ENCODE results near the gene APBA1.

The APBA1 gene

GRCh38 chr9:69671879-69672595, at the start of gene APBA1:
APBA1 (minus strand) TSS chr9:69672371.
- no peak for DNase-seq

GRCh38 chr9:69719983-69720382, 47.8 kb upstream of the APBA1 start:
- DNase-seq, result no peak

- DNase-seq, result no peak
These were observed 47.2 kb upstream of the APBA1 start for GRCh38 chr9:69719367-69719766.

GRCh38 chr9:69718218-69718617, 46.0 kb upstream of the APBA1 start:
- no peak for DNase-seq

- no peak for DNase-seq
These were observed 43.7 kb upstream of the APBA1 start for GRCh38 chr9:69715825-69716224.

- no peak for DNase-seq
These were observed 42.9 kb upstream of the APBA1 start for GRCh38 chr9:69715096-69715495.

- no peak for DNase-seq
These were observed 25.3 kb upstream of the APBA1 start for GRCh38 chr9:69697475-69697874.

GRCh38 chr9:69696802-69697201, 24.6 kb upstream of the APBA1 start:
- DNase-seq, result no peak

- DNase-seq, result no peak
These were observed 17.9 kb upstream of the APBA1 start for GRCh38 chr9:69689991-69690538.

GRCh38 chr9:69683927-69684326, 11.8 kb upstream of the APBA1 start:
- DNase-seq, result no peak

- no peak for DNase-seq
These were observed 6.8 kb upstream of the APBA1 start for GRCh38 chr9:69678843-69679538.

GRCh38 chr9:69677931-69678330, 5.8 kb upstream of the APBA1 start:
- no peak for DNase-seq

- DNase-seq, result no peak
These were observed 3.4 kb upstream of the APBA1 start for GRCh38 chr9:69675563-69675962.

- no peak for DNase-seq
These were observed 2.7 kb upstream of the APBA1 start for GRCh38 chr9:69674716-69675438.

GRCh38 chr9:69674112-69674685, 2.0 kb upstream of the APBA1 start:
- no peak for DNase-seq

- no peak for DNase-seq
These were observed 1.1 kb upstream of the APBA1 start for GRCh38 chr9:69673311-69673640.

- peak; percentile 79 for DNase-seq
These were observed 582 bp upstream of the APBA1 start for GRCh38 chr9:69672596-69673310.

GRCh38 chr9:69671311-69671878, 776 bp downstream of the APBA1 start:
- DNase-seq, result no peak

GRCh38 chr9:69667306-69667705, 4.9 kb downstream of the APBA1 start:
- no peak for DNase-seq

GRCh38 chr9:69660304-69660703, 11.9 kb downstream of the APBA1 start:
- no peak for DNase-seq

GRCh38 chr9:69658987-69659675, 13.0 kb downstream of the APBA1 start:
- no peak for DNase-seq

- no peak for DNase-seq
These were observed 14.9 kb downstream of the APBA1 start for GRCh38 chr9:69657269-69657668.
